Activated T-cell treated with anti-CD3 and anti-CD28 coated beads, Interleukin-2, amount 50 U/mL, for 1 hour (primary cell): Measurements from ENCODE around the gene PLD5.

Experiments
- DNase-seq: peaks from one replicate; pipeline ENCODE4 v3.0.0-alpha.2; 2020

Gene PLD5

DNA sequence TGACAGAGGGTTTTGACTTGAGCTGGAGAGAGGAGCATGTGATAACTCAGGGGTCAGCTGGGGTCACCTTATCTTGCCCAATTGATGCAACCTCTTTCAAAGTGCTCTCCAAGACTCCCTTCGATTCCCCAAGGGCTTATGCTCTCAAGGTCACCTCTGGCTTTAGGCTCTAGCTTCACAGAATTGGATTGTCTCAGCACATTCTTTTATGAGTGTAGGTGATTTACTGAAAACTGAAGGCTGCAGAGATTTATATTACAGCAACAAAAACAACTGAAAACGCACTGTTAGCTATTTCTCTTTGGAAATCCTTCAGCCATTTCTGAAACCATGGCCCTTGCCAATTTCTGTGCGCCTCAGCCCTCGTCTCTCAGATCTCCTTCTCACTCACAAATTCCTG lies 491.1 kb downstream of the PLD5 start:
- DNase-seq = no peak
